ENCODE results near the gene CXCR2.

DNA sequence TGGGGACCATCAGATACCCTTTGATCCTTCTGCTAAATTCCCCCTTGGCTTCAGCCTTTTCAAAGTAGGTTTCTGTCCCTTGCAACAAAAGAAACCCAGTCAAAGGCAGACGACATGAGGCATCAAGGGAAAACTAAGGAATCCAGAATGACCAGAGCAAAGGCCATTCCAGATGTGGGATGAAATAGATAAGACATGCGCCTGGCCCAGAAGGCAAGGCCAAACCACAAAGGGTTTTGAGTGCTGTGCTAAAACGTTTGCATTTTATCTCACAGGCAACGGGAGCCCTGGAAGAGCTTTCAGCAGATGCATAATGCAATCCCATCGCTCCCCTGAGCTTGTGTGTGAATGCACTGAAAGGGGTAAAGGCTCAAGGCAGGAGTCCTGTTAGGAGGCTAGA is 23.3 kb downstream of the CXCR2 start:
- TF ChIP-seq, protein P1, sequence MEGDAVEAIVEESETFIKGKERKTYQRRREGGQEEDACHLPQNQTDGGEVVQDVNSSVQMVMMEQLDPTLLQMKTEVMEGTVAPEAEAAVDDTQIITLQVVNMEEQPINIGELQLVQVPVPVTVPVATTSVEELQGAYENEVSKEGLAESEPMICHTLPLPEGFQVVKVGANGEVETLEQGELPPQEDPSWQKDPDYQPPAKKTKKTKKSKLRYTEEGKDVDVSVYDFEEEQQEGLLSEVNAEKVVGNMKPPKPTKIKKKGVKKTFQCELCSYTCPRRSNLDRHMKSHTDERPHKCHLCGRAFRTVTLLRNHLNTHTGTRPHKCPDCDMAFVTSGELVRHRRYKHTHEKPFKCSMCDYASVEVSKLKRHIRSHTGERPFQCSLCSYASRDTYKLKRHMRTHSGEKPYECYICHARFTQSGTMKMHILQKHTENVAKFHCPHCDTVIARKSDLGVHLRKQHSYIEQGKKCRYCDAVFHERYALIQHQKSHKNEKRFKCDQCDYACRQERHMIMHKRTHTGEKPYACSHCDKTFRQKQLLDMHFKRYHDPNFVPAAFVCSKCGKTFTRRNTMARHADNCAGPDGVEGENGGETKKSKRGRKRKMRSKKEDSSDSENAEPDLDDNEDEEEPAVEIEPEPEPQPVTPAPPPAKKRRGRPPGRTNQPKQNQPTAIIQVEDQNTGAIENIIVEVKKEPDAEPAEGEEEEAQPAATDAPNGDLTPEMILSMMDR (IDR thresholded peaks at IDR 0.05): no peak
- no peak for TF ChIP-seq POLR2A (IDR thresholded peaks at IDR 0.05)

All from uterus (tissue), 2 donors.